ENCODE results near the gene OR2T3.

DNA sequence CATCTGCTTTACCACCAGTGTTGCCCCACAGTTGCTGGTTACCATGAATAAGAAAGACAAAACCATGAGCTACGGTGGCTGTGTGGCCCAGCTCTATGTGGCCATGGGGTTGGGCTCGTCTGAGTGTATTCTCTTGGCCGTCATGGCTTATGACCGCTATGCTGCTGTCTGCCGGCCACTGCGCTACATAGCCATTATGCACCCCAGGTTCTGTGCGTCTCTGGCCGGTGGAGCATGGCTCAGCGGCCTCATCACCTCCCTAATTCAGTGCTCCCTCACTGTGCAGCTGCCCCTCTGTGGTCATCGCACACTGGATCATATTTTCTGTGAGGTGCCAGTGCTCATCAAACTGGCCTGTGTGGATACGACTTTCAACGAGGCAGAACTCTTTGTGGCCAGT lies 48.7 kb downstream of the OR2T3 start:
- TF ChIP-seq TCF7 (IDR thresholded peaks at IDR 0.05; ENCODE audit: low read depth) (no peak), PCBP2 (optimal IDR thresholded peaks at IDR 0.05; ENCODE audit: low read depth, low read length, poor library complexity, severe bottlenecking) (no peak), POLR2A (IDR thresholded peaks at IDR 0.05; ENCODE audit: insufficient read depth in 1 of 2, low read depth in 2 of 2, low read length in 2 of 2) (no peak), RFXAP (CRISPR knock-in tag; IDR thresholded peaks at IDR 0.05; ENCODE audit: borderline replicate concordance) (no peak), IRX3 (CRISPR knock-in tag; IDR thresholded peaks at IDR 0.05; ENCODE audit: borderline replicate concordance, low read depth) (no peak), FOXJ3 (CRISPR knock-in tag; IDR thresholded peaks at IDR 0.05; ENCODE audit: borderline replicate concordance) (no peak), RXRA (CRISPR knock-in tag; IDR thresholded peaks at IDR 0.05) (no peak), ZNF230 (CRISPR knock-in tag; IDR thresholded peaks at IDR 0.05) (no peak)
- TF ChIP-seq, protein P1, sequence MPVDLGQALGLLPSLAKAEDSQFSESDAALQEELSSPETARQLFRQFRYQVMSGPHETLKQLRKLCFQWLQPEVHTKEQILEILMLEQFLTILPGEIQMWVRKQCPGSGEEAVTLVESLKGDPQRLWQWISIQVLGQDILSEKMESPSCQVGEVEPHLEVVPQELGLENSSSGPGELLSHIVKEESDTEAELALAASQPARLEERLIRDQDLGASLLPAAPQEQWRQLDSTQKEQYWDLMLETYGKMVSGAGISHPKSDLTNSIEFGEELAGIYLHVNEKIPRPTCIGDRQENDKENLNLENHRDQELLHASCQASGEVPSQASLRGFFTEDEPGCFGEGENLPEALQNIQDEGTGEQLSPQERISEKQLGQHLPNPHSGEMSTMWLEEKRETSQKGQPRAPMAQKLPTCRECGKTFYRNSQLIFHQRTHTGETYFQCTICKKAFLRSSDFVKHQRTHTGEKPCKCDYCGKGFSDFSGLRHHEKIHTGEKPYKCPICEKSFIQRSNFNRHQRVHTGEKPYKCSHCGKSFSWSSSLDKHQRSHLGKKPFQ (CRISPR knock-in tag; IDR thresholded peaks at IDR 0.05; ENCODE audit: insufficient replicate concordance): no peak
- TF ChIP-seq, protein P2, sequence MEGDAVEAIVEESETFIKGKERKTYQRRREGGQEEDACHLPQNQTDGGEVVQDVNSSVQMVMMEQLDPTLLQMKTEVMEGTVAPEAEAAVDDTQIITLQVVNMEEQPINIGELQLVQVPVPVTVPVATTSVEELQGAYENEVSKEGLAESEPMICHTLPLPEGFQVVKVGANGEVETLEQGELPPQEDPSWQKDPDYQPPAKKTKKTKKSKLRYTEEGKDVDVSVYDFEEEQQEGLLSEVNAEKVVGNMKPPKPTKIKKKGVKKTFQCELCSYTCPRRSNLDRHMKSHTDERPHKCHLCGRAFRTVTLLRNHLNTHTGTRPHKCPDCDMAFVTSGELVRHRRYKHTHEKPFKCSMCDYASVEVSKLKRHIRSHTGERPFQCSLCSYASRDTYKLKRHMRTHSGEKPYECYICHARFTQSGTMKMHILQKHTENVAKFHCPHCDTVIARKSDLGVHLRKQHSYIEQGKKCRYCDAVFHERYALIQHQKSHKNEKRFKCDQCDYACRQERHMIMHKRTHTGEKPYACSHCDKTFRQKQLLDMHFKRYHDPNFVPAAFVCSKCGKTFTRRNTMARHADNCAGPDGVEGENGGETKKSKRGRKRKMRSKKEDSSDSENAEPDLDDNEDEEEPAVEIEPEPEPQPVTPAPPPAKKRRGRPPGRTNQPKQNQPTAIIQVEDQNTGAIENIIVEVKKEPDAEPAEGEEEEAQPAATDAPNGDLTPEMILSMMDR (CRISPR knock-in tag; IDR thresholded peaks at IDR 0.05): no peak
- TF ChIP-seq, protein P3, sequence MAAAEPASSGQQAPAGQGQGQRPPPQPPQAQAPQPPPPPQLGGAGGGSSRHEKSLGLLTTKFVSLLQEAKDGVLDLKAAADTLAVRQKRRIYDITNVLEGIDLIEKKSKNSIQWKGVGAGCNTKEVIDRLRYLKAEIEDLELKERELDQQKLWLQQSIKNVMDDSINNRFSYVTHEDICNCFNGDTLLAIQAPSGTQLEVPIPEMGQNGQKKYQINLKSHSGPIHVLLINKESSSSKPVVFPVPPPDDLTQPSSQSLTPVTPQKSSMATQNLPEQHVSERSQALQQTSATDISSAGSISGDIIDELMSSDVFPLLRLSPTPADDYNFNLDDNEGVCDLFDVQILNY (CRISPR knock-in tag; conservative IDR thresholded peaks at IDR 0.05): no peak
- TF ChIP-seq, protein P4, sequence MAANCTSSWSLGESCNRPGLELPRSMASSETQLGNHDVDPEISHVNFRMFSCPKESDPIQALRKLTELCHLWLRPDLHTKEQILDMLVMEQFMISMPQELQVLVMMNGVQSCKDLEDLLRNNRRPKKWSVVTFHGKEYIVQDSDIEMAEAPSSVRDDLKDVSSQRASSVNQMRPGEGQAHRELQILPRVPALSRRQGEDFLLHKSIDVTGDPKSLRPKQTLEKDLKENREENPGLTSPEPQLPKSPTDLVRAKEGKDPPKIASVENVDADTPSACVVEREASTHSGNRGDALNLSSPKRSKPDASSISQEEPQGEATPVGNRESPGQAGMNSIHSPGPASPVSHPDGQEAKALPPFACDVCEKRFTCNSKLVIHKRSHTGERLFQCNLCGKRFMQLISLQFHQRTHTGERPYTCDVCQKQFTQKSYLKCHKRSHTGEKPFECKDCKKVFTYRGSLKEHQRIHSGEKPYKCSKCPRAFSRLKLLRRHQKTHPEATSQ (CRISPR knock-in tag; IDR thresholded peaks at IDR 0.05; ENCODE audit: borderline replicate concordance): no peak

Measured in HepG2 (cell line).